HepG2 (cell line): ENCODE data around the gene ZG16. TPM values are rescaled to one million over a fixed set of nuclear protein-coding genes. Genes with fewer than 3 reads are reported as not detected.
A peak's percentile ranks its signal among the peaks of the same experiment; 100 is the strongest.

Source experiments
- ELF4 ChIP-seq: sonication (generic); formaldehyde crosslinking; IDR thresholded peaks from 2 replicates; pipeline ENCODE4 v1.5.0; 2020; ENCODE audit warnings: missing genetic modification reagents, mild to moderate bottlenecking, moderate library complexity, borderline replicate concordance
- SMAD1 ChIP-seq: sonication (generic); formaldehyde crosslinking; IDR thresholded peaks from 2 replicates; pipeline ENCODE4 v1.4.0; 2020; ENCODE audit warnings: missing genetic modification reagents, low read depth, mild to moderate bottlenecking, borderline replicate concordance
- ZNF224 ChIP-seq: sonication (generic); formaldehyde crosslinking; IDR thresholded peaks from 2 replicates; pipeline ENCODE4 v1.5.0; 2020; ENCODE audit warnings: mild to moderate bottlenecking, missing genetic modification reagents
- ZNF567 ChIP-seq: sonication (generic); formaldehyde crosslinking; IDR thresholded peaks from 2 replicates; pipeline ENCODE4 v1.8.1; 2023; ENCODE audit warnings: mild to moderate bottlenecking, missing genetic modification reagents, borderline replicate concordance
- polyA plus RNA-seq, 8 experiments: library from polyadenylated mRNA; depleted of rRNA in 3 of 8; stranded (reverse) in 7 of 8; unstranded in 1 of 8; fragments of >200 nt; fragmentation: Illumina TruSeq in 4 of 8; extraction: Trizol in 4 of 8; gene quantifications; 2 replicates each; pipeline versions ENCODE4 v1.2.1 to v1.2.3, GENCODE V29; 2011 to 2016; ENCODE audit warnings: low read depth in 4 of 8, missing spikeins in 1 of 8, mixed read lengths in 1 of 8; ENCODE audit not compliant: insufficient read depth in 1 of 8
- total RNA-seq, 5 experiments: library from RNA; depleted of rRNA; stranded (reverse); fragments of >200 nt; fragmentation: Illumina TruSeq; extraction: Trizol; gene quantifications; 2 replicates each; pipeline ENCODE4 v1.2.3, GENCODE V29; 2016; ENCODE audit warnings: low read depth in 1 of 5
- TF ChIP-seq, protein P1 (sequence below): sonication (generic); formaldehyde crosslinking; IDR thresholded peaks from 2 replicates; pipeline ENCODE4 v1.8.0; 2022; ENCODE audit warnings: mild to moderate bottlenecking, missing genetic modification reagents; ENCODE audit not compliant: insufficient replicate concordance
- TF ChIP-seq, protein P2 (sequence below): sonication (generic); formaldehyde crosslinking; IDR thresholded peaks from 2 replicates; pipeline ENCODE4 v1.5.0; 2020; ENCODE audit warnings: mild to moderate bottlenecking, missing genetic modification reagents, moderate library complexity
- TF ChIP-seq, protein P3 (sequence below): sonication (generic); formaldehyde crosslinking; IDR thresholded peaks from 2 replicates; pipeline ENCODE4 v1.5.0; 2020; ENCODE audit warnings: mild to moderate bottlenecking, missing genetic modification reagents, borderline replicate concordance
- TF ChIP-seq, protein P4 (sequence below), 2 experiments: fragments of 450-650 bp in 1 of 2; sonication (generic) in 1 of 2; formaldehyde crosslinking in 1 of 2; IDR thresholded peaks; 2 replicates each; pipeline versions ENCODE4 v1.6.1 to v1.8.0; 2016 to 2022; ENCODE audit warnings: antibody characterized with exemption in 1 of 2, mild to moderate bottlenecking in 1 of 2, missing genetic modification reagents in 1 of 2

The ZG16 gene
- total and polyA plus RNA-seq, 2 of the 13 experiments (the other 11 are each of a cell fraction or from before 2014, with no cell fraction given): 0.04 to 0.07 TPM

DNA sequence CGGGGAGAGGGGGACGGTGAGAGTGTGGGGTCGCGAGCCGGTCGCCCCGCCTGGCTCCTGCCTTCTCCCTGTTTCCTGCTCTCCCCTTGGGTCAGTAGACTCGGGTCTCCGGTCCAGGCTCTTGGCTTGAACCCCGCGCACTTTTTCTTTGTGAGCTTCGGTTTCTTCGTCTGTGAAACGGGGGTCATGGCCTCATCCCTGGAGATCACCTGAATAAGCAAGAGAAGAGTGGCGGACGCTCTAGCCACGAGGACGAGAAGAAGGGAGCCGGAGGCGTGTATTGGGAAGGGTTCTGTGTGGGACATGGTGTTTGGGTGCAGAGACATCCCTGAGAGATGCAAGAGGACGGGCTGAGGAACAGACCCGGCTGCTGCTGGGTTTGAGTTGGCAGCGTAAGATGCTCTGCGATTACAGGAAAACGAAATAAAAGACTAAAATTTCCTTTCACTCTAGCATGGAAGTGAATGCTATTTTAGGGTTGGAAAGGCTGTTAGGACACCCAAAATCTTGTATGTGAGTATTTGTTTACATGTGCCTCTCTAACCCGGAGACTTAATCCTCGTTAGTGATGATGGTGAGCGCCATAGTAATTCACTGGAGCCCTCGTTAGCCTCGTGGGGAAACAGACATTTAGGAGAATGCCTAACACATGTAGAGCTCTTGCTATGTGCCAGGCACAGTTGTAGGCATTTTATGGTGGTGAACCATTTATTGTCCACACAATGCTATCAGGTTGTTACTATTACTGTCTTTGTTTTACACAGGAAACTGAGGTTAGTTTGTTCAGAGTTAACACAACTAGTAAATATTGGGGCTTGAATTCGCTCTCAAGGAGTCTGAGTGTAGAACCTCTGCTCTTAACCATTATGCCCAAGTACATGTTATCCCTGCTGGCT lies 13.1 kb downstream of the ZG16 start (continued):
- TF ChIP-seq, protein P1, sequence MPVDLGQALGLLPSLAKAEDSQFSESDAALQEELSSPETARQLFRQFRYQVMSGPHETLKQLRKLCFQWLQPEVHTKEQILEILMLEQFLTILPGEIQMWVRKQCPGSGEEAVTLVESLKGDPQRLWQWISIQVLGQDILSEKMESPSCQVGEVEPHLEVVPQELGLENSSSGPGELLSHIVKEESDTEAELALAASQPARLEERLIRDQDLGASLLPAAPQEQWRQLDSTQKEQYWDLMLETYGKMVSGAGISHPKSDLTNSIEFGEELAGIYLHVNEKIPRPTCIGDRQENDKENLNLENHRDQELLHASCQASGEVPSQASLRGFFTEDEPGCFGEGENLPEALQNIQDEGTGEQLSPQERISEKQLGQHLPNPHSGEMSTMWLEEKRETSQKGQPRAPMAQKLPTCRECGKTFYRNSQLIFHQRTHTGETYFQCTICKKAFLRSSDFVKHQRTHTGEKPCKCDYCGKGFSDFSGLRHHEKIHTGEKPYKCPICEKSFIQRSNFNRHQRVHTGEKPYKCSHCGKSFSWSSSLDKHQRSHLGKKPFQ: peak; percentile 27
- 0 out of 2 replicates have a peak, but pooled peaks have one; percentile 5 for TF ChIP-seq SMAD1 (CRISPR knock-in tag)
- TF ChIP-seq, protein P2, sequence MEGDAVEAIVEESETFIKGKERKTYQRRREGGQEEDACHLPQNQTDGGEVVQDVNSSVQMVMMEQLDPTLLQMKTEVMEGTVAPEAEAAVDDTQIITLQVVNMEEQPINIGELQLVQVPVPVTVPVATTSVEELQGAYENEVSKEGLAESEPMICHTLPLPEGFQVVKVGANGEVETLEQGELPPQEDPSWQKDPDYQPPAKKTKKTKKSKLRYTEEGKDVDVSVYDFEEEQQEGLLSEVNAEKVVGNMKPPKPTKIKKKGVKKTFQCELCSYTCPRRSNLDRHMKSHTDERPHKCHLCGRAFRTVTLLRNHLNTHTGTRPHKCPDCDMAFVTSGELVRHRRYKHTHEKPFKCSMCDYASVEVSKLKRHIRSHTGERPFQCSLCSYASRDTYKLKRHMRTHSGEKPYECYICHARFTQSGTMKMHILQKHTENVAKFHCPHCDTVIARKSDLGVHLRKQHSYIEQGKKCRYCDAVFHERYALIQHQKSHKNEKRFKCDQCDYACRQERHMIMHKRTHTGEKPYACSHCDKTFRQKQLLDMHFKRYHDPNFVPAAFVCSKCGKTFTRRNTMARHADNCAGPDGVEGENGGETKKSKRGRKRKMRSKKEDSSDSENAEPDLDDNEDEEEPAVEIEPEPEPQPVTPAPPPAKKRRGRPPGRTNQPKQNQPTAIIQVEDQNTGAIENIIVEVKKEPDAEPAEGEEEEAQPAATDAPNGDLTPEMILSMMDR (CRISPR knock-in tag): 0 out of 2 replicates have a peak, but pooled peaks have one; percentile 6
- peak; percentile 8; the same call in 1 of the 2 replicates for TF ChIP-seq ZNF567 (CRISPR knock-in tag)
- TF ChIP-seq ELF4 (CRISPR knock-in tag): 0 out of 2 replicates have a peak, but pooled peaks have one; percentile 62
- TF ChIP-seq, protein P3, sequence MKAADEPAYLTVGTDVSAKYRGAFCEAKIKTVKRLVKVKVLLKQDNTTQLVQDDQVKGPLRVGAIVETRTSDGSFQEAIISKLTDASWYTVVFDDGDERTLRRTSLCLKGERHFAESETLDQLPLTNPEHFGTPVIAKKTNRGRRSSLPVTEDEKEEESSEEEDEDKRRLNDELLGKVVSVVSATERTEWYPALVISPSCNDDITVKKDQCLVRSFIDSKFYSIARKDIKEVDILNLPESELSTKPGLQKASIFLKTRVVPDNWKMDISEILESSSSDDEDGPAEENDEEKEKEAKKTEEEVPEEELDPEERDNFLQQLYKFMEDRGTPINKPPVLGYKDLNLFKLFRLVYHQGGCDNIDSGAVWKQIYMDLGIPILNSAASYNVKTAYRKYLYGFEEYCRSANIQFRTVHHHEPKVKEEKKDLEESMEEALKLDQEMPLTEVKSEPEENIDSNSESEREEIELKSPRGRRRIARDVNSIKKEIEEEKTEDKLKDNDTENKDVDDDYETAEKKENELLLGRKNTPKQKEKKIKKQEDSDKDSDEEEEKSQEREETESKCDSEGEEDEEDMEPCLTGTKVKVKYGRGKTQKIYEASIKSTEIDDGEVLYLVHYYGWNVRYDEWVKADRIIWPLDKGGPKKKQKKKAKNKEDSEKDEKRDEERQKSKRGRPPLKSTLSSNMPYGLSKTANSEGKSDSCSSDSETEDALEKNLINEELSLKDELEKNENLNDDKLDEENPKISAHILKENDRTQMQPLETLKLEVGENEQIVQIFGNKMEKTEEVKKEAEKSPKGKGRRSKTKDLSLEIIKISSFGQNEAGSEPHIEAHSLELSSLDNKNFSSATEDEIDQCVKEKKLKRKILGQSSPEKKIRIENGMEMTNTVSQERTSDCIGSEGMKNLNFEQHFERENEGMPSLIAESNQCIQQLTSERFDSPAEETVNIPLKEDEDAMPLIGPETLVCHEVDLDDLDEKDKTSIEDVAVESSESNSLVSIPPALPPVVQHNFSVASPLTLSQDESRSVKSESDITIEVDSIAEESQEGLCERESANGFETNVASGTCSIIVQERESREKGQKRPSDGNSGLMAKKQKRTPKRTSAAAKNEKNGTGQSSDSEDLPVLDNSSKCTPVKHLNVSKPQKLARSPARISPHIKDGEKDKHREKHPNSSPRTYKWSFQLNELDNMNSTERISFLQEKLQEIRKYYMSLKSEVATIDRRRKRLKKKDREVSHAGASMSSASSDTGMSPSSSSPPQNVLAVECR (CRISPR knock-in tag): 0 out of 2 replicates have a peak, but pooled peaks have one; percentile 73
- TF ChIP-seq ZNF224 (CRISPR knock-in tag): 0 out of 2 replicates have a peak, but pooled peaks have one; percentile 13
- TF ChIP-seq, protein P4, sequence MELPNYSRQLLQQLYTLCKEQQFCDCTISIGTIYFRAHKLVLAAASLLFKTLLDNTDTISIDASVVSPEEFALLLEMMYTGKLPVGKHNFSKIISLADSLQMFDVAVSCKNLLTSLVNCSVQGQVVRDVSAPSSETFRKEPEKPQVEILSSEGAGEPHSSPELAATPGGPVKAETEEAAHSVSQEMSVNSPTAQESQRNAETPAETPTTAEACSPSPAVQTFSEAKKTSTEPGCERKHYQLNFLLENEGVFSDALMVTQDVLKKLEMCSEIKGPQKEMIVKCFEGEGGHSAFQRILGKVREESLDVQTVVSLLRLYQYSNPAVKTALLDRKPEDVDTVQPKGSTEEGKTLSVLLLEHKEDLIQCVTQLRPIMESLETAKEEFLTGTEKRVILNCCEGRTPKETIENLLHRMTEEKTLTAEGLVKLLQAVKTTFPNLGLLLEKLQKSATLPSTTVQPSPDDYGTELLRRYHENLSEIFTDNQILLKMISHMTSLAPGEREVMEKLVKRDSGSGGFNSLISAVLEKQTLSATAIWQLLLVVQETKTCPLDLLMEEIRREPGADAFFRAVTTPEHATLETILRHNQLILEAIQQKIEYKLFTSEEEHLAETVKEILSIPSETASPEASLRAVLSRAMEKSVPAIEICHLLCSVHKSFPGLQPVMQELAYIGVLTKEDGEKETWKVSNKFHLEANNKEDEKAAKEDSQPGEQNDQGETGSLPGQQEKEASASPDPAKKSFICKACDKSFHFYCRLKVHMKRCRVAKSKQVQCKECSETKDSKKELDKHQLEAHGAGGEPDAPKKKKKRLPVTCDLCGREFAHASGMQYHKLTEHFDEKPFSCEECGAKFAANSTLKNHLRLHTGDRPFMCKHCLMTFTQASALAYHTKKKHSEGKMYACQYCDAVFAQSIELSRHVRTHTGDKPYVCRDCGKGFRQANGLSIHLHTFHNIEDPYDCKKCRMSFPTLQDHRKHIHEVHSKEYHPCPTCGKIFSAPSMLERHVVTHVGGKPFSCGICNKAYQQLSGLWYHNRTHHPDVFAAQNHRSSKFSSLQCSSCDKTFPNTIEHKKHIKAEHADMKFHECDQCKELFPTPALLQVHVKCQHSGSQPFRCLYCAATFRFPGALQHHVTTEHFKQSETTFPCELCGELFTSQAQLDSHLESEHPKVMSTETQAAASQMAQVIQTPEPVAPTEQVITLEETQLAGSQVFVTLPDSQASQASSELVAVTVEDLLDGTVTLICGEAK (IDR thresholded peaks at IDR 0.05): no peak
- TF ChIP-seq, protein P4 (CRISPR knock-in tag; IDR thresholded peaks at IDR 0.05): no peak
